GM12892 (cell line): Measurements from ENCODE around the gene MRPL51.

Experiments used
- DNase-seq: peaks from one replicate; pipeline ENCODE4 v3.0.0; 2011; ENCODE audit not compliant: insufficient read length
- FAIRE-seq: peaks from 2 replicates; lab custom pipeline; 2011; peaks lifted over from hg19 to GRCh38; lab: Jason Lieb, UNC
- POLR2A ChIP-seq: IDR thresholded peaks from 2 replicates; pipeline ENCODE4 v1.6.1; 2011; ENCODE audit warnings: low read depth, low read length, control low read depth
- POLR2AphosphoS5 ChIP-seq: IDR thresholded peaks from 2 replicates; pipeline ENCODE4 v1.6.1; 2011; ENCODE audit warnings: low read depth, low read length, control low read depth
- TAF1 ChIP-seq: IDR thresholded peaks from 2 replicates; pipeline ENCODE4 v1.6.1; 2011; ENCODE audit warnings: low read depth, mild to moderate bottlenecking, control low read depth, low read length, borderline replicate concordance

The MRPL51 gene

DNA sequence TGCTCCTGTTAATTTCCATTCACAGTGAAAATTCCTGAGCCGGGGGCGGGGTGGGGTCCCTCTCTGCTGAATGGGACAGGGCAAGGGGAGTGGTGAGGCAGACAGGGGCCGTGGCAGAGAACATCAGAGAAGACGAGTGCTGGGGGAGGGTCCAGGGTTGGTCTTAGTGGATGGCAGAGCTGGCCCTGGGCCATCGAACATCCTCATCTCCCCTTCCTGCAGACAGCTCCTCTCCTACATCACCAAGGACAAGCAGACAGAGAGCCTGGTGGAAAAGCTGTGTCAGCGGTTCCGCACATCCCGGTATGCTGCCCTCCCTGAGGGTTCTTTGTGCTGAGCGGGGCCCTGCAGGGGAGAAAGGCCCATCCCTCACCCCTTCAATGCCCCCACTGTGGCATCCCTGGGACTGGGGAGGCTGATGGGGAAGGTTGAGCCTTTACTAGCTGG lies 36.3 kb upstream of the MRPL51 start:
- TF ChIP-seq POLR2AphosphoS5 (no peak), TAF1 (no peak), POLR2A (no peak)
- DNase-seq (no peak), FAIRE-seq (no peak)

DNA sequence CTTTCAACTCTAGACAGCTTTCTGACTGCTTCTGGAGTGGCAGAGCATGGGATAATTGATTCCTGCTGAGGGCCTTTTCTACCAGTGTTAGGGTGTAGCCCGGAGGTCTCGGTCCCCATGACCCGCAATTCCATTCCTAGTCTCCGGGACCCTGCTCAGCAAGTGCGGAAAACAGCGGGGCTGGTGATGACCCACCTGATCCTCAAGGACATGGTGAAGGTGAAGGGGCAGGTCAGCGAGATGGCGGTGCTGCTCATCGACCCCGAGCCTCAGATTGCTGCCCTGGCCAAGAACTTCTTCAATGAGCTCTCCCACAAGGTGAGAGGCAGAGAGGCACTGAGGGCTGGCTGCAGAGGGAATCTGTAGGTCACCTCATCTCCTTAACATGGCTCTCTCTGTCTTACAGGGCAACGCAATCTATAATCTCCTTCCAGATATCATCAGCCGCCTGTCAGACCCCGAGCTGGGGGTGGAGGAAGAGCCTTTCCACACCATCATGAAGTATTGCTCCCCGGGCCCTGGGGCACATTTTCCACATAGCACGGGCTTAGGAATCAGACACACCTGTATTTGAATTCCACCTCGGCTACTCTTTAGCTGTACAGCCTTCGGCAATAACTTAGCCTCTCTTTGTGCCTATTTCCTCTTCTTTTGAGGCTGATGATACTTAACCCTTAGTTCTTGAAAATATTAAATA lies 35.6 kb upstream of the MRPL51 start:
- FAIRE-seq, result no peak
- TF ChIP-seq POLR2AphosphoS5, result no peak
- no peak for TF ChIP-seq POLR2A
- no peak for TF ChIP-seq TAF1
- DNase-seq, result no peak

DNA sequence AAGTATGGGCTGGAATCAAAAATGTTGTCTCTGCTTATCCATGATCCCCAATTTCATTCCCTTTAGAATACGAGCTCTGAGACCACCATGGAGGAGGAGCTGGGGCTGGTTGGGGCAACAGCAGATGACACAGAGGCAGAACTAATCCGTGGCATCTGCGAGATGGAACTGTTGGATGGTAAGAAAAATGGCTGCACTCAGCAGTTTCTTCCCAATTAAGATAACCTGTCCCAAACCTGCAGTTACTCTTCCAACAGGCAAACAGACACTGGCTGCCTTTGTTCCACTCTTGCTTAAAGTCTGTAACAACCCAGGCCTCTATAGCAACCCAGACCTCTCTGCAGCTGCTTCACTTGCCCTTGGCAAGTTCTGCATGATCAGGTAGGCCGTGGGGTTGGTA lies 34.6 kb upstream of the MRPL51 start:
- DNase-seq, result no peak
- no peak for TF ChIP-seq TAF1
- no peak for TF ChIP-seq POLR2AphosphoS5
- TF ChIP-seq POLR2A, result no peak
- FAIRE-seq, result no peak

DNA sequence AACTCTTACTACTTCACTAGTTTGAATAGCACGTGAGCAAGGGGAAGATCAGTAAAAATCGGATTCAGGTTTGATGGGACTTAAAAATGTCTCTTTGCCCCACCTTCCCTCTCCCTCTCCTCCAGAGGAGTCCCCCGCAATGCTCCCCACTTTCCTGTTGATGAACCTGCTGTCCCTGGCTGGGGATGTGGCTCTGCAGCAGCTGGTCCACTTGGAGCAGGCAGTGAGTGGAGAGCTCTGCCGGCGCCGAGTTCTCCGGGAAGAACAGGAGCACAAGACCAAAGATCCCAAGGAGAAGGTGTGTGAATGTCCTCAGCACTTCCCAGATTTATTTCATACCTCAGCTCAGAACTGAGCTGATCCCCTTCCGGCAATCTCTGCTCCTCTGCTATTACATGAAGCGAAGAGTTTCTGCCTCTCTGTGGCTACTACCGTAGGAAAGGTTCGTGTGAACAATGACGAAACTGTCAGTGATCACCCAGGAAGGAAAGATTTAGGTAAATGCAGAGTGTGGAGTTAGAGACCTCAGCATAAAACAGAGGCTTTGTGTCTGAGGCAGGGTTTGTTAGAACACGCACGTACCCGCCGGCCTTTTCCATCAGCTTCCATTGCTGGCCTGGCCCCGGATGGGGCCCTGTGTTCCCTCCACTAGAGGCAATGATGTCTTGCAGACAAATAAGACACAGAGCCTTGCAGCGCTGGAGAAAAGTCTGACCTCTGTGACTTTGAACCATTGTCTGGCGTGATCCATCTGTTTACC lies 33.9 kb upstream of the MRPL51 start:
- no peak for FAIRE-seq
- TF ChIP-seq POLR2AphosphoS5 (no peak), TAF1 (no peak), POLR2A (no peak)
- no peak for DNase-seq

DNA sequence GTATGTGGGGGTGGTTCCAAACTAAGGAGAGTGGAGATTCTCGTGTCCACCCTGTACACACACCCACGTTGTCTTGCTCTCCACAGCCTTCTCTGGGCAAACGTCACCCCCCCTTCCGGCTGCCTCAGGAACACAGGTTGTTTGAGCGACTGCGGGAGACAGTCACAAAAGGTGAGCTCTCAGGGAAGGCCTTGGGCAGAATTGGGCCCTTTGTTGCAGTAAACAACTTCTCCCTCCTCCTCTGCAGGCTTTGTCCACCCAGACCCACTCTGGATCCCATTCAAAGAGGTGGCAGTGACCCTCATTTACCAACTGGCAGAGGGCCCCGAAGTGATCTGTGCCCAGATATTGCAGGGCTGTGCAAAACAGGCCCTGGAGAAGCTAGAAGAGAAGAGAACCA lies 33.1 kb upstream of the MRPL51 start:
- no peak for FAIRE-seq
- DNase-seq, result no peak
- no peak for TF ChIP-seq POLR2AphosphoS5
- no peak for TF ChIP-seq POLR2A
- TF ChIP-seq TAF1, result no peak

DNA sequence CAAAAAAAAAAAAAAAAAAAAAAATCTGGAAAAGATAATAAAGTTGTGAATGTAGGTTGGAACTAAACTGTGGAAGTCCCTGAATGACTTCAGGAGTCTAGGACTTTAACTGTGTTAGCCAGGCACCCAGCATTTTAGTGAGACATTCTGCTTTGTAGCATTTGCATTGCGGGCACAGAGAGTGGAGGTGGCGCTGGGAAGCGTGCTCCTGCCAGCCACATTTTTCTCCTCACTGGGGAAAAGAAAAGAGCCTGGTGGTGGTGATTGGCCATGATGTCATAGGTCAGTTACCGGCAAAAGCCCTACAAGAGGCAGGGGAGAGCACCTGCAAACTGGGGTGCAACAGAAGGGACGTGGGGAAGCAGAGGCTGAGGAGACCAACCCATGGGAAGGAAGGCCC lies 31.6 kb upstream of the MRPL51 start:
- FAIRE-seq (no peak), DNase-seq (no peak)
- no peak for TF ChIP-seq POLR2AphosphoS5
- TF ChIP-seq TAF1, result no peak

DNA sequence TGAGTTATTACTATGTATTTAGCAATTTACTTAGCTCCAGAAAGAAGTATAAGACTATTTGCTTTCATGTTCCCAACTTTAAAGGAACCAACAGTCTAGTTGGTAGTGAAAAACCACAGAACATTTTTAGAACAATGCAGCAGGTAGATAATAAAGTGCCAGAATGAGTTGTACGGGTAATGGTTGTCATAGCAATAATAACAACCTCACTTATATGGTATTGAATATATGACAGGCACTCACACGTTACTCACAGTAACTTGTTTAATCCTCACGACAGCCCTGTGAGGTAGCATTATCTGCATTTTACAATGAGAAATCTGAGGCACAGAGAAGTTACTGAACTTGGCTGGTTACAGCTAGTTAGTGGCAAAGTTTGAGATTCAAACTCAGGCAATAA lies 30.6 kb upstream of the MRPL51 start:
- TF ChIP-seq POLR2AphosphoS5, result no peak
- TF ChIP-seq TAF1, result no peak
- no peak for TF ChIP-seq POLR2A
- FAIRE-seq (no peak), DNase-seq (no peak)

DNA sequence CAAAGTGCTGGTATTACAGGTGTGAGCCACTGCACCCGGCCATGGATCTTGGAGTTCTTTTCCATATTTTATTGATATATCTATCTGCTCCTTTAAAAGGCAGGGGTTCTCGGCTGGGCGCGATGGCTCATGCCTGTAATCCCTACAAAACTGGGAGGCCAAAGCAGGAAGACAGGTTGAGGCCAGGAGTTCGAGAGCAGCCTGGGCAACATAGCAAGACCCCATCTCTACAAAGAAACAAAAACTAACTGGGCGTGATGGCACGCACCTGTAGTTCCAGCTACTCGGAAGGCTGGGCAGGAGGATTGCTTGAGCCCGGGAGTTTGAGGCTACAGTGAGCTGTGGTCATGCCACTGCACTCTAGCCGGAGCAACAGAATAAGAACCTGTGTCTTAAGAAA lies 29.1 kb upstream of the MRPL51 start:
- TF ChIP-seq POLR2A, result no peak
- no peak for TF ChIP-seq POLR2AphosphoS5
- DNase-seq, result no peak
- FAIRE-seq, result no peak

DNA sequence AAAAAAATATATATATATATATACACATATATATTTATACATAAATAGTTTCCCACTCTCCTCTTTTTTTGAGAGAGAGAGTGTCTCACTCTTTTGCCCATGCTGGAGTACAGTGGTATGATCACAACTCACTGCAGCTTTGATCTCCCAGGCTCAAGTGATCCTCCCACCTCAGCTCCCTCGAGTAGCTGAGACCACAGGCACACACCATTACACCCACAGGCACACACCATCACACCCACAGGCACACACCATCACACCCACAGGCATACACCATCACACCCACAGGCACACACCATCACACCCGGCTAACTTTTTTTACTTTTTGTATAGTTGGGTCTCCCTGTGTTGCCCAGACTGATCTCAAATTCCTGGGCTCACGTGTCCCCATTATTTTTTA lies 27.1 kb upstream of the MRPL51 start:
- FAIRE-seq (no peak), DNase-seq (no peak)
- TF ChIP-seq POLR2AphosphoS5 (no peak), POLR2A (no peak), TAF1 (no peak)

DNA sequence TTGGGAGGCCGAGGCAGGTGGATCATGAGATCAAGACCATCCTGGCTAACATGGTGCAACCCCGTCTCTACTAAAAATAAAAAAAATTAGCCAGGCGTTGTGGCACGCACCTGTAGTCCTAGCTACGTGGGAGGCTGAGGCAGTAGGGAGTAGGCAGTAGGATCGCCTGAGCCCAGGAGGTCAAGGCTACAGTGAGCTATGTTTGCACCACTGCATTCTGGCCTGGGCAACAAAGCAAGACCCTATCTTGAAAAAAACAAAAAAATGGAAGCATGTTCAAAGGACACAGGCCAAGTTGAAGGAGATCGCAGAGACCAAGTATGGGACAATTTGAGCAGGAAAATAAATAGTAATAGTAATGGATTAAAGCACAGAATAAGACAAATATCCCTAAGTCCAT lies 15.0 kb upstream of the MRPL51 start:
- no peak for DNase-seq
- no peak for TF ChIP-seq POLR2AphosphoS5
- no peak for TF ChIP-seq POLR2A
- TF ChIP-seq TAF1, result no peak
- no peak for FAIRE-seq

DNA sequence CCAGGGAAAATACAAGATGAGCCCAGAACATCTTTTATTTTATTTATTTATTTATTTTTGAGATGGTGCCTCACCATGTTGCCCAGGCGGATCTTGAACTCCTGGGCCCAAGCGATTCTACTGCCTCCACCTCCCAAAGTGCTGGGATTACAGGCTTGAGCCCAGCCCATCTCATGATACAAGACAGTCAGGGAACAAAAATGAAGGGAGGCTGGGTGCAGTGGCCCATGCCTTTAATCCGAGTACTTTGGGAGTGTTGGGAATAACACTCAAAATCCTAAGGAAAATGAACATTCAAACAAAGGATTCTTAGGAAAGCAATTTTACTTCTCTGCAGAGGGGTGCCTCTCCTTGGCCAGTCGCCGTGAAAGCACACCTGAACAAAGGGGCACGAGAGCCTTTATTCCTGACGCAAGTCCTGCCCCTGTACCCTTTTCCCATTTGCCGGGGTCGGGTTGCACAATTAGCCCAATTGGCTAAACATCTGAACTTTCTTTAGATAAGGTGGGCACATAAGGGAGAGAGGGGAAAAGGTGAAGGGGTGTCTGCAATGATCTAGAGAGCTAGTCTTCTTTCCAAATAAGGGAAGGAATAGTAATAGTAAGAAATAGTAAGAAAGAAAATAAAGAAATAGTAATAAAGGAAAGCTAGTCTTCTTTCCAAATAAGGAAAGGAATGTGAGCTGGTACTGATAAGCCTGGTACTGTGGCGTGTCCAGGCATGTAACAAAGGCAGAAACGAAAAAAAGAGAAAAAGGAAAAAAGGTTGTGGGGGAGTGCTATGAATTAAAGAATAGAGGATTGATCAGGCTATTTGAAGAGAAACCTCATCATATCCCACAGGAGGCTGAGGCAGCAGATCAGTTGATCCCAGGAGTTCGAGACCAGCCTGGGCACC lies 14.3 kb upstream of the MRPL51 start:
- no peak for DNase-seq
- FAIRE-seq, result no peak
- TF ChIP-seq POLR2A, result no peak
- TF ChIP-seq TAF1, result no peak
- no peak for TF ChIP-seq POLR2AphosphoS5
